OCI-M2 (cell line): ENCODE measurements around the gene PLCL1.

ENCODE experiments used
- DNase-seq: peaks from one replicate; lab custom pipeline; 2025; ENCODE audit not compliant: unreplicated experiment; lab: John Stamatoyannopoulos, UW

The PLCL1 gene

GRCh38 chr2:198102120-198102519, 297.7 kb downstream of the PLCL1 start:
- no peak for DNase-seq

GRCh38 chr2:198102856-198103255, 298.5 kb downstream of the PLCL1 start:
- no peak for DNase-seq

GRCh38 chr2:198106621-198107385, 302.4 kb downstream of the PLCL1 start:
- DNase-seq: no peak

GRCh38 chr2:198113316-198113715, 308.9 kb downstream of the PLCL1 start:
- DNase-seq: no peak

- no peak for DNase-seq
Observed at GRCh38 chr2:198114064-198114463, 309.7 kb downstream of the PLCL1 start.

- no peak for DNase-seq
Observed at GRCh38 chr2:198115201-198115600, 310.8 kb downstream of the PLCL1 start.

GRCh38 chr2:198116756-198117155, 312.4 kb downstream of the PLCL1 start:
- no peak for DNase-seq

GRCh38 chr2:198117406-198118041, 313.1 kb downstream of the PLCL1 start:
- no peak for DNase-seq

GRCh38 chr2:198127627-198128026, 323.2 kb downstream of the PLCL1 start:
- no peak for DNase-seq

GRCh38 chr2:198129609-198130008, 325.2 kb downstream of the PLCL1 start:
- DNase-seq: no peak

GRCh38 chr2:198134293-198134955, 330.0 kb downstream of the PLCL1 start:
- DNase-seq: no peak

GRCh38 chr2:198135481-198135934, 331.1 kb downstream of the PLCL1 start:
- DNase-seq: no peak

GRCh38 chr2:198136142-198136541, 331.7 kb downstream of the PLCL1 start:
- no peak for DNase-seq

GRCh38 chr2:198137733-198138132, 333.3 kb downstream of the PLCL1 start:
- DNase-seq: no peak

GRCh38 chr2:198141726-198142125, 337.3 kb downstream of the PLCL1 start:
- no peak for DNase-seq

GRCh38 chr2:198143156-198143555, 338.8 kb downstream of the PLCL1 start:
- no peak for DNase-seq

GRCh38 chr2:198143793-198144192, 339.4 kb downstream of the PLCL1 start:
- no peak for DNase-seq

GRCh38 chr2:198144660-198145059, 340.3 kb downstream of the PLCL1 start:
- DNase-seq: no peak

- DNase-seq: no peak
Observed at GRCh38 chr2:198146346-198146940, 342.1 kb downstream of the PLCL1 start.

GRCh38 chr2:198157314-198157713, 352.9 kb downstream of the PLCL1 start:
- DNase-seq: no peak

GRCh38 chr2:198161151-198161550, 356.8 kb downstream of the PLCL1 start:
- DNase-seq: no peak

GRCh38 chr2:198162276-198162675, 357.9 kb downstream of the PLCL1 start:
- DNase-seq: no peak
